ENCODE measurements around the gene APBB2. TPM values are rescaled to one million over a fixed set of nuclear protein-coding genes. Genes with fewer than 3 reads are reported as not detected.
A peak's percentile ranks its signal among the peaks of the same experiment; 100 is the strongest.
"Not testable (repeated sequence)": the region's sequence is repeated elsewhere in the genome, so short reads cannot be mapped to it uniquely, and the experiment has no call there.

APBB2 gene
- total RNA-seq, 1 experiment from 2014 or later: 17.7 TPM

GRCh38 chr4:41002309-41002708, 212.0 kb downstream of the APBB2 start:
- intact Hi-C loops (cut with micrococcal nuclease; ENCODE audit: unreplicated experiment): no loop called here
- H3K36me3 Mint-ChIP-seq (ENCODE audit: insufficient read depth, unreplicated experiment): no peaks in the 10 kb centered on the region
- CTCF ChIA-PET: interaction anchor here (0.7 kb wide), 1 partner anchor 203 kb away, joined by 3 read pairs; no protein-coding TSS in a partner anchor

GRCh38 chr4:41000356-41000755, 214.0 kb downstream of the APBB2 start:
- intact Hi-C loops (cut with micrococcal nuclease; ENCODE audit: unreplicated experiment): no loop called here
- H3K27ac Mint-ChIP-seq (ENCODE audit: unreplicated experiment): no peak overlapping the region
- no peak for TF ChIP-seq CTCF (IDR thresholded peaks at IDR 0.05; ENCODE audit: unreplicated experiment)
- no peak overlapping the region for H3K4me3 Mint-ChIP-seq (ENCODE audit: low read depth, unreplicated experiment)
- H3K27me3 Mint-ChIP-seq (ENCODE audit: unreplicated experiment): no peaks in the 10 kb centered on the region
- no TSS peak for BruUV-seq (replicated peaks)
- H3K4me1 Mint-ChIP-seq (ENCODE audit: low read depth, unreplicated experiment): no peaks in the 10 kb centered on the region
- CTCF ChIA-PET: interaction anchor here (1.6 kb wide), 1 partner anchor 16 kb away, joined by 4 read pairs; no protein-coding TSS in a partner anchor
- no peaks in the 10 kb centered on the region for H3K36me3 Mint-ChIP-seq (ENCODE audit: insufficient read depth, unreplicated experiment)
- no peaks in the 10 kb centered on the region for H3K9me3 Mint-ChIP-seq (ENCODE audit: low read depth, unreplicated experiment)
- no peak for DNase-seq

More at GRCh38 chr4:41002309-41002708, 212.0 kb downstream of the APBB2 start:
- Mint-ChIP-seq H3K4me3 (ENCODE audit: low read depth, unreplicated experiment) (no peak overlapping the region), H3K4me1 (ENCODE audit: low read depth, unreplicated experiment) (no peaks in the 10 kb centered on the region), H3K9me3 (ENCODE audit: low read depth, unreplicated experiment) (no peaks in the 10 kb centered on the region), H3K27me3 (ENCODE audit: unreplicated experiment) (no peaks in the 10 kb centered on the region), H3K27ac (ENCODE audit: unreplicated experiment) (no peak overlapping the region)
- DNase-seq: no peak
- no peak for TF ChIP-seq CTCF (IDR thresholded peaks at IDR 0.05; ENCODE audit: unreplicated experiment)
- BruUV-seq (replicated peaks): no TSS peak

- Mint-ChIP-seq H3K4me1 (ENCODE audit: low read depth, unreplicated experiment) (peaks cover 11% of the 10 kb centered on the region), H3K9me3 (ENCODE audit: low read depth, unreplicated experiment) (no peaks in the 10 kb centered on the region), H3K4me3 (ENCODE audit: low read depth, unreplicated experiment) (no peak overlapping the region), H3K27ac (ENCODE audit: unreplicated experiment) (no peak overlapping the region), H3K36me3 (ENCODE audit: insufficient read depth, unreplicated experiment) (no peaks in the 10 kb centered on the region), H3K27me3 (ENCODE audit: unreplicated experiment) (no peaks in the 10 kb centered on the region)
- BruUV-seq (replicated peaks): TSS peak; percentile 61
- DNase-seq: peak; percentile 54
- no peak for TF ChIP-seq CTCF (IDR thresholded peaks at IDR 0.05; ENCODE audit: unreplicated experiment)
- intact Hi-C loops (cut with micrococcal nuclease; ENCODE audit: unreplicated experiment): no loop called here
- CTCF ChIA-PET: interaction anchor here (0.6 to 1.6 kb wide), 2 partner anchors 14 to 215 kb away, joined by 4 to 5 read pairs; partner anchors contain the start of gene APBB2
Measured at GRCh38 chr4:40998675-40999358, 215.5 kb downstream of the APBB2 start.

- Mint-ChIP-seq H3K4me3 (ENCODE audit: low read depth, unreplicated experiment) (no peak overlapping the region), H3K4me1 (ENCODE audit: low read depth, unreplicated experiment) (peaks cover 29% of the 10 kb centered on the region)
Measured at GRCh38 chr4:40995850-40996249, 218.5 kb downstream of the APBB2 start.

GRCh38 chr4:40994321-40994720, 220.0 kb downstream of the APBB2 start:
- BruUV-seq (replicated peaks); CTCF ChIA-PET; H3K36me3 Mint-ChIP-seq (ENCODE audit: insufficient read depth, unreplicated experiment); H3K9me3 Mint-ChIP-seq (ENCODE audit: low read depth, unreplicated experiment); H3K4me3 Mint-ChIP-seq (ENCODE audit: low read depth, unreplicated experiment); DNase-seq; H3K27ac Mint-ChIP-seq (ENCODE audit: unreplicated experiment); H3K27me3 Mint-ChIP-seq (ENCODE audit: unreplicated experiment): not testable (repeated sequence)
- intact Hi-C loops (cut with micrococcal nuclease; ENCODE audit: unreplicated experiment): loop anchor here (5.0 kb wide), 1 partner anchor 33 kb away; no protein-coding TSS in a partner anchor
- peaks cover 29% of the 10 kb centered on the region for H3K4me1 Mint-ChIP-seq (ENCODE audit: low read depth, unreplicated experiment)

More at GRCh38 chr4:40995850-40996249, 218.5 kb downstream of the APBB2 start:
- CTCF ChIA-PET: no interaction called here
- Mint-ChIP-seq H3K9me3 (ENCODE audit: low read depth, unreplicated experiment) (no peaks in the 10 kb centered on the region), H3K27me3 (ENCODE audit: unreplicated experiment) (no peaks in the 10 kb centered on the region), H3K27ac (ENCODE audit: unreplicated experiment) (no peak overlapping the region), H3K36me3 (ENCODE audit: insufficient read depth, unreplicated experiment) (no peaks in the 10 kb centered on the region)
- intact Hi-C loops (cut with micrococcal nuclease; ENCODE audit: unreplicated experiment): no loop called here
- DNase-seq: no peak
- BruUV-seq (replicated peaks): no TSS peak
- TF ChIP-seq CTCF (IDR thresholded peaks at IDR 0.05; ENCODE audit: unreplicated experiment): no peak

- not testable (repeated sequence) for H3K4me3 Mint-ChIP-seq (ENCODE audit: low read depth, unreplicated experiment); H3K36me3 Mint-ChIP-seq (ENCODE audit: insufficient read depth, unreplicated experiment)
- intact Hi-C loops (cut with micrococcal nuclease; ENCODE audit: unreplicated experiment): loop anchor here (5.0 kb wide), 1 partner anchor 34 kb away; no protein-coding TSS in a partner anchor
Measured at GRCh38 chr4:40993296-40993693, 221.0 kb downstream of the APBB2 start.

More at GRCh38 chr4:40993296-40993693, 221.0 kb downstream of the APBB2 start:
- CTCF ChIA-PET: interaction anchor here (0.7 kb wide), 1 partner anchor 151 kb away, joined by 4 read pairs; no protein-coding TSS in a partner anchor
- peaks cover 29% of the 10 kb centered on the region for H3K4me1 Mint-ChIP-seq (ENCODE audit: low read depth, unreplicated experiment)
- H3K9me3 Mint-ChIP-seq (ENCODE audit: low read depth, unreplicated experiment); H3K27me3 Mint-ChIP-seq (ENCODE audit: unreplicated experiment); BruUV-seq (replicated peaks); DNase-seq; H3K27ac Mint-ChIP-seq (ENCODE audit: unreplicated experiment): not testable (repeated sequence)
